Liver (tissue), 3 donors: ENCODE data around the gene DDX41.

Experiments
- GABPA ChIP-seq, 2 donors: IDR thresholded peaks in 1 of 2; conservative IDR thresholded peaks in 1 of 2; 2 replicates each; pipeline ENCODE4 v1.6.1; 2016; ENCODE audit warnings: antibody characterized with exemption in 2 of 2, mild to moderate bottlenecking in 1 of 2, moderate library complexity in 1 of 2
- RAD21 ChIP-seq, 2 donors: IDR thresholded peaks; 2 replicates each; pipeline ENCODE4 v1.6.1; 2016; ENCODE audit warnings: antibody characterized with exemption in 2 of 2, mild to moderate bottlenecking in 2 of 2
- RXRA ChIP-seq, 2 donors: IDR thresholded peaks; 2 replicates each; pipeline ENCODE4 v1.6.1; 2017 to 2018; ENCODE audit warnings: antibody characterized with exemption in 2 of 2, mild to moderate bottlenecking in 1 of 2
- SP1 ChIP-seq: IDR thresholded peaks from 2 replicates; pipeline ENCODE4 v1.6.1; 2018; ENCODE audit warnings: antibody characterized with exemption, mild to moderate bottlenecking
- YY1 ChIP-seq: IDR thresholded peaks from 2 replicates; pipeline ENCODE4 v1.6.1; 2016; ENCODE audit warnings: antibody characterized with exemption, mild to moderate bottlenecking
- TF ChIP-seq, protein P1 (sequence below): fragments of 150-350 bp; IDR thresholded peaks from 2 replicates; pipeline ENCODE4 v1.5.1; 2017; ENCODE audit warnings: improper control_type of control experiment, low read depth, low read length; ENCODE audit not compliant: missing input control
- TF ChIP-seq, protein P2 (sequence below): IDR thresholded peaks from 2 replicates; pipeline ENCODE4 v1.6.1; 2016; ENCODE audit warnings: antibody characterized with exemption
- TF ChIP-seq, protein P3 (sequence below): IDR thresholded peaks from 2 replicates; pipeline ENCODE4 v1.6.1; 2016; ENCODE audit warnings: antibody characterized with exemption
- TF ChIP-seq, protein P4 (sequence below): IDR thresholded peaks from 2 replicates; pipeline ENCODE4 v1.6.1; 2016; ENCODE audit warnings: antibody characterized with exemption, mild to moderate bottlenecking
- donor health status: healthy.
- donor health status: healthy.

DNA sequence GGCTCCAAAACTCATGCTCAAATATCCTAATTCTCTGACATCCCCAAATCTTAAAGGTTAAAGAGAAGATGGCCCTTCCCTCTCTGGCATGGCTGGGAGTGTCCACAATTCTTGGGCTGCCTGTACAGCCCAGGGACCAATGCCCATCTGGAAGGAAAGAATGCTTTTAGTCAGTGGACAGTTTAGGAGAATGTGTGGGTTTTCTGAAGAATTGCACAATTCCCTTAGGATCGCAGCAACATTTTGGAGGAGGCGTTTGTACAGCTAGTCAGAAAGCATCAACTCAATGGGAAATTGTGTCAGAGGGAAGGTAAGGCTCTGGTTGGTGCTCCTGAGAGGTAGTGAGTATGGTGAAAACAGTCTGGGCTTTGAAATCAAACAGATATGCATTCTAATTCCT is 22.6 kb upstream of the DDX41 start:
- TF ChIP-seq, protein P1, sequence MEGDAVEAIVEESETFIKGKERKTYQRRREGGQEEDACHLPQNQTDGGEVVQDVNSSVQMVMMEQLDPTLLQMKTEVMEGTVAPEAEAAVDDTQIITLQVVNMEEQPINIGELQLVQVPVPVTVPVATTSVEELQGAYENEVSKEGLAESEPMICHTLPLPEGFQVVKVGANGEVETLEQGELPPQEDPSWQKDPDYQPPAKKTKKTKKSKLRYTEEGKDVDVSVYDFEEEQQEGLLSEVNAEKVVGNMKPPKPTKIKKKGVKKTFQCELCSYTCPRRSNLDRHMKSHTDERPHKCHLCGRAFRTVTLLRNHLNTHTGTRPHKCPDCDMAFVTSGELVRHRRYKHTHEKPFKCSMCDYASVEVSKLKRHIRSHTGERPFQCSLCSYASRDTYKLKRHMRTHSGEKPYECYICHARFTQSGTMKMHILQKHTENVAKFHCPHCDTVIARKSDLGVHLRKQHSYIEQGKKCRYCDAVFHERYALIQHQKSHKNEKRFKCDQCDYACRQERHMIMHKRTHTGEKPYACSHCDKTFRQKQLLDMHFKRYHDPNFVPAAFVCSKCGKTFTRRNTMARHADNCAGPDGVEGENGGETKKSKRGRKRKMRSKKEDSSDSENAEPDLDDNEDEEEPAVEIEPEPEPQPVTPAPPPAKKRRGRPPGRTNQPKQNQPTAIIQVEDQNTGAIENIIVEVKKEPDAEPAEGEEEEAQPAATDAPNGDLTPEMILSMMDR: no peak
- TF ChIP-seq GABPA (IDR thresholded peaks at IDR 0.05 in 1 of 2, conservative IDR thresholded peaks at IDR 0.05 in 1 of 2) (no peak), SP1 (no peak), RXRA (IDR thresholded peaks at IDR 0.05) (no peak), YY1 (no peak), RAD21 (IDR thresholded peaks at IDR 0.05) (no peak)
- TF ChIP-seq, protein P2, sequence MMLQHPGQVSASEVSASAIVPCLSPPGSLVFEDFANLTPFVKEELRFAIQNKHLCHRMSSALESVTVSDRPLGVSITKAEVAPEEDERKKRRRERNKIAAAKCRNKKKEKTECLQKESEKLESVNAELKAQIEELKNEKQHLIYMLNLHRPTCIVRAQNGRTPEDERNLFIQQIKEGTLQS: no peak
- TF ChIP-seq, protein P3, sequence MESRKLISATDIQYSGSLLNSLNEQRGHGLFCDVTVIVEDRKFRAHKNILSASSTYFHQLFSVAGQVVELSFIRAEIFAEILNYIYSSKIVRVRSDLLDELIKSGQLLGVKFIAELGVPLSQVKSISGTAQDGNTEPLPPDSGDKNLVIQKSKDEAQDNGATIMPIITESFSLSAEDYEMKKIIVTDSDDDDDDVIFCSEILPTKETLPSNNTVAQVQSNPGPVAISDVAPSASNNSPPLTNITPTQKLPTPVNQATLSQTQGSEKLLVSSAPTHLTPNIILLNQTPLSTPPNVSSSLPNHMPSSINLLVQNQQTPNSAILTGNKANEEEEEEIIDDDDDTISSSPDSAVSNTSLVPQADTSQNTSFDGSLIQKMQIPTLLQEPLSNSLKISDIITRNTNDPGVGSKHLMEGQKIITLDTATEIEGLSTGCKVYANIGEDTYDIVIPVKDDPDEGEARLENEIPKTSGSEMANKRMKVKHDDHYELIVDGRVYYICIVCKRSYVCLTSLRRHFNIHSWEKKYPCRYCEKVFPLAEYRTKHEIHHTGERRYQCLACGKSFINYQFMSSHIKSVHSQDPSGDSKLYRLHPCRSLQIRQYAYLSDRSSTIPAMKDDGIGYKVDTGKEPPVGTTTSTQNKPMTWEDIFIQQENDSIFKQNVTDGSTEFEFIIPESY: no peak
- TF ChIP-seq, protein P4, sequence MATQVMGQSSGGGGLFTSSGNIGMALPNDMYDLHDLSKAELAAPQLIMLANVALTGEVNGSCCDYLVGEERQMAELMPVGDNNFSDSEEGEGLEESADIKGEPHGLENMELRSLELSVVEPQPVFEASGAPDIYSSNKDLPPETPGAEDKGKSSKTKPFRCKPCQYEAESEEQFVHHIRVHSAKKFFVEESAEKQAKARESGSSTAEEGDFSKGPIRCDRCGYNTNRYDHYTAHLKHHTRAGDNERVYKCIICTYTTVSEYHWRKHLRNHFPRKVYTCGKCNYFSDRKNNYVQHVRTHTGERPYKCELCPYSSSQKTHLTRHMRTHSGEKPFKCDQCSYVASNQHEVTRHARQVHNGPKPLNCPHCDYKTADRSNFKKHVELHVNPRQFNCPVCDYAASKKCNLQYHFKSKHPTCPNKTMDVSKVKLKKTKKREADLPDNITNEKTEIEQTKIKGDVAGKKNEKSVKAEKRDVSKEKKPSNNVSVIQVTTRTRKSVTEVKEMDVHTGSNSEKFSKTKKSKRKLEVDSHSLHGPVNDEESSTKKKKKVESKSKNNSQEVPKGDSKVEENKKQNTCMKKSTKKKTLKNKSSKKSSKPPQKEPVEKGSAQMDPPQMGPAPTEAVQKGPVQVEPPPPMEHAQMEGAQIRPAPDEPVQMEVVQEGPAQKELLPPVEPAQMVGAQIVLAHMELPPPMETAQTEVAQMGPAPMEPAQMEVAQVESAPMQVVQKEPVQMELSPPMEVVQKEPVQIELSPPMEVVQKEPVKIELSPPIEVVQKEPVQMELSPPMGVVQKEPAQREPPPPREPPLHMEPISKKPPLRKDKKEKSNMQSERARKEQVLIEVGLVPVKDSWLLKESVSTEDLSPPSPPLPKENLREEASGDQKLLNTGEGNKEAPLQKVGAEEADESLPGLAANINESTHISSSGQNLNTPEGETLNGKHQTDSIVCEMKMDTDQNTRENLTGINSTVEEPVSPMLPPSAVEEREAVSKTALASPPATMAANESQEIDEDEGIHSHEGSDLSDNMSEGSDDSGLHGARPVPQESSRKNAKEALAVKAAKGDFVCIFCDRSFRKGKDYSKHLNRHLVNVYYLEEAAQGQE: no peak
